Breast epithelium (tissue), 4 donors: ENCODE results near the gene SLC38A9. TPM values are rescaled to one million over a fixed set of nuclear protein-coding genes. Genes with fewer than 3 reads are reported as not detected.
A peak's percentile ranks its signal among the peaks of the same experiment; 100 is the strongest.
"Not testable (repeated sequence)": the region's sequence is repeated elsewhere in the genome, so short reads cannot be mapped to it uniquely, and the experiment has no call there.

Experiments used
- DNase-seq, 2 donors: peaks; one replicate each; pipeline ENCODE4 v3.0.0-alpha.2; 2019; ENCODE audit warnings: low spot score in 2 of 2
- H3K27ac ChIP-seq, 2 donors: fragments of 200-600 bp; sonication (generic) in 1 of 2; one replicate each; pipeline ENCODE4 v1.5.1; 2016 to 2019; ENCODE audit warnings: mild to moderate bottlenecking in 1 of 2
- H3K27me3 ChIP-seq, 2 donors: fragments of 200-600 bp; sonication (generic) in 1 of 2; one replicate each; pipeline versions ENCODE4 v1.5.1 to v1.6.0; 2017 to 2019; ENCODE audit warnings: control low read depth in 1 of 2, mild to moderate bottlenecking in 1 of 2
- H3K36me3 ChIP-seq: fragments of 200-600 bp; one replicate; pipeline ENCODE4 v1.5.1; 2019
- H3K4me1 ChIP-seq, 2 donors: fragments of 200-600 bp; sonication (generic); one replicate each; pipeline ENCODE4 v1.5.1; 2016 to 2019; ENCODE audit warnings: control low read depth in 1 of 2
- H3K4me3 ChIP-seq, 3 donors: fragments of 200-600 bp; sonication (generic); 1 replicate in 2 of 3; 2 replicates in 1 of 3; pipeline ENCODE4 v1.5.1; 2016 to 2019; ENCODE audit warnings: mild to moderate bottlenecking in 3 of 3, moderate library complexity in 2 of 3
- H3K9me3 ChIP-seq, 2 donors: fragments of 200-600 bp; sonication (generic) in 1 of 2; one replicate each; pipeline ENCODE4 v1.5.1; 2016 to 2019; ENCODE audit warnings: control low read depth in 1 of 2
- POLR2A ChIP-seq: fragments of 450-650 bp; IDR thresholded peaks from one replicate; pipeline ENCODE4 v1.6.1; 2016; ENCODE audit warnings: antibody characterized with exemption, mild to moderate bottlenecking, moderate library complexity
- POLR2AphosphoS5 ChIP-seq, 3 donors: sonication (generic); formaldehyde crosslinking; IDR thresholded peaks; one replicate each; pipeline ENCODE4 v1.6.1; 2017; ENCODE audit warnings: antibody characterized with exemption in 3 of 3
- intact Hi-C: fragments of 100-400 bp; cut with DNase I; formaldehyde crosslinking; loops from one replicate; pipeline ENCODE4 v1.15.1; 2023; ENCODE audit warnings: low total_unique reads
- total RNA-seq, 3 donors: library from RNA; depleted of rRNA; stranded (reverse); fragments of >200 nt; gene quantifications; one replicate each; pipeline ENCODE4 v1.1.0, GENCODE V29; 2016
- TF ChIP-seq, protein P1 (sequence below), 3 donors: fragments of 450-650 bp; IDR thresholded peaks; one replicate each; pipeline ENCODE4 v1.5.1; 2016 to 2017; ENCODE audit warnings: antibody characterized with exemption in 3 of 3, mild to moderate bottlenecking in 3 of 3, moderate library complexity in 3 of 3

The SLC38A9 gene
- total RNA-seq, 3 donors from 2014 or later, result 25.2 to 35.1 (median 28.6) TPM

DNA sequence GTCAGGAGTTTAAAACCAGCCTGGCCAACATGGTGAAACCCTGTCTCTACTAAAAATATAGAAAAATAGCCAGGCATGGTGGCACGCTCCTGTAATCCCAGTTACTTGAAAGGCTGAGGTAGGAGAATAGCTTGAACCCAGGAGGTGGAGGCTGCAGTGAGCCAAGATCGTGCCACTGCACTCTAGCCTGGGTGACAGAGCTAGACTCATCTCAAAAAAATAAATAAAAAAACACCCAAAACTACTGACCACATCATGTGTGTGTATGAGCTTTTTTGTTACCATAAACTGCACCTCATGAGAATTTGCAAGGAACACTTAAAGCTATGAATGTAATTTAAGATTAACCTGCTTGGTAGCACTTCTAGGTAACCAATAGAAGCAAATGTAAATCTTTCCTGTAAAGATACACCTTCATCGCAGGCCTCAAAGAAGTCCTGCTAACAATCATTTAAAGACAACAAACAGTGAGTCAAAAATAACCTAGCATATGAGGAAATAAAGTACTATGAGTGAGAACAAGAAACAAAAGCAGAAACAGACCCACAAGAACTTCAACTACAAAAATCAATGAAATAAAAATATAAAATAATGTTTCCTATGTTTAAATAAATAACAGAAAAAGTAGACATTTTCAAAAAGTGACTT, 13.0 kb downstream of the SLC38A9 start:
- H3K36me3 ChIP-seq, result no peaks in the 10 kb centered on the region
- no peaks in the 10 kb centered on the region for H3K27me3 ChIP-seq
- H3K4me3 ChIP-seq, result no peak overlapping the region
- H3K4me1 ChIP-seq, result no peaks in the 10 kb centered on the region
- TF ChIP-seq, protein P1, sequence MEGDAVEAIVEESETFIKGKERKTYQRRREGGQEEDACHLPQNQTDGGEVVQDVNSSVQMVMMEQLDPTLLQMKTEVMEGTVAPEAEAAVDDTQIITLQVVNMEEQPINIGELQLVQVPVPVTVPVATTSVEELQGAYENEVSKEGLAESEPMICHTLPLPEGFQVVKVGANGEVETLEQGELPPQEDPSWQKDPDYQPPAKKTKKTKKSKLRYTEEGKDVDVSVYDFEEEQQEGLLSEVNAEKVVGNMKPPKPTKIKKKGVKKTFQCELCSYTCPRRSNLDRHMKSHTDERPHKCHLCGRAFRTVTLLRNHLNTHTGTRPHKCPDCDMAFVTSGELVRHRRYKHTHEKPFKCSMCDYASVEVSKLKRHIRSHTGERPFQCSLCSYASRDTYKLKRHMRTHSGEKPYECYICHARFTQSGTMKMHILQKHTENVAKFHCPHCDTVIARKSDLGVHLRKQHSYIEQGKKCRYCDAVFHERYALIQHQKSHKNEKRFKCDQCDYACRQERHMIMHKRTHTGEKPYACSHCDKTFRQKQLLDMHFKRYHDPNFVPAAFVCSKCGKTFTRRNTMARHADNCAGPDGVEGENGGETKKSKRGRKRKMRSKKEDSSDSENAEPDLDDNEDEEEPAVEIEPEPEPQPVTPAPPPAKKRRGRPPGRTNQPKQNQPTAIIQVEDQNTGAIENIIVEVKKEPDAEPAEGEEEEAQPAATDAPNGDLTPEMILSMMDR (IDR thresholded peaks at IDR 0.05), result no peak
- TF ChIP-seq POLR2AphosphoS5 (IDR thresholded peaks at IDR 0.05) (no peak), POLR2A (no peak)
- intact Hi-C loops, result loop anchor here (10.0 kb wide), 1 partner anchor 524 kb away; the partner anchor contains the start of gene CDC20B
- H3K9me3 ChIP-seq, result no peaks in the 10 kb centered on the region
- DNase-seq, result no peak
- H3K27ac ChIP-seq, result no peak overlapping the region

DNA sequence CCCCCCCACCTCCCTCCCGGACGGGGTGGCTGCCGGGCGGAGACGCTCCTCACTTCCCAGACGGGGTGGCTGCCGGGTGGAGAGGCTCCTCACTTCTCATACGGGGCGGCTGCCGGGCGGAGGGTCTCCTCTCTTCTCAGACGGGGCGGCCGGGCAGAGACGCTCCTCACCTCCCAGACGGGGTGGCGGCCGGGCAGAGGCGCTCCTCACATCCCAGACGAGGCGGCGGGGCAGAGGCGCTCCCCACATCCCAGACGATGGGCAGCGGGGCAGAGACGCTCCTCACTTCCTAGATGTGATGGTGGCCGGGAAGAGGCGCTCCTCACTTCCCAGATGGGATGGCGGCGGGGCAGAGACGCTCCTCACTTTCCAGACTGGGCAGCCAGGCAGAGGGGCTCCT, 15.4 kb downstream of the SLC38A9 start:
- H3K4me1 ChIP-seq, DNase-seq, H3K4me3 ChIP-seq, H3K36me3 ChIP-seq, H3K27me3 ChIP-seq, H3K27ac ChIP-seq, H3K9me3 ChIP-seq: not testable (repeated sequence)
- intact Hi-C loops, result loop anchor here (10.0 kb wide), 1 partner anchor 522 kb away; the partner anchor contains the start of gene CDC20B

DNA sequence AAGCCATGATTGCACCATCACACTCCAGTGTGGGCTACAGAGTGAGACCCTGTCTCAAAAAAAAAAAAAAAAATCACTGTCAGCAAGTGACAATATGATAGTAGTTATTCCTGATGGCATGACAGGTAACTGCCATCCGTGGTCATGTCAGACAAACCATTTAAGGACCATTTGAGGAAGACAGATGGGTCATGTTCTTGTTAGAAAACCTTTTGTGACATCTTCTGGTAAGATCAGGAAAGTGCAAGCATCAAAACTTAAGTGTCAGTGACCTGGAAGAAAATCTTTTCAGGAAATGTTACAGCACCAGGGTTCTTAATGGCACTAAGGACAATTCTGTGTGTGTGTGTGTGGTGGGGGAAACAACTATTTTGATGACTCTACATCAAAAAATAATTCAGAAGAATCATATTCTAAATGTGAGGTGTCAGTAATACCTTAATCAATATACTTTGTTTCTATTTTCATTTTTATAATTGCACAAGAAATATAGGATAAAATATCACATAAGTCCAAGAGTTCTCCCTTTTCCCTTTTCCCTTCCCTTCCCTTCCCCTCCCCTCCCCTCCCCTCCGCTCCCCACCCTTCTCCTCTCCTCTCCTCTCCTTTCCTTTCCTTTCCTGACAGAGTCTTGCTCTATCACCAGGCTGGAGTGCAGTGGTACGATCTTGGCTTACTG, 17.8 kb downstream of the SLC38A9 start:
- Histone ChIP-seq H3K36me3 (no peaks in the 10 kb centered on the region), H3K9me3 (no peaks in the 10 kb centered on the region), H3K4me1 (peaks cover 0 to 5% of the 10 kb centered on the region in 2 donors), H3K27me3 (no peaks in the 10 kb centered on the region), H3K4me3 (no peak overlapping the region), H3K27ac (no peak overlapping the region)
- no peak for DNase-seq
- intact Hi-C loops, result loop anchor here (10.0 kb wide), 1 partner anchor 519 kb away; the partner anchor contains the start of gene CDC20B
- TF ChIP-seq, protein P1 (IDR thresholded peaks at IDR 0.05), result peak in 2 of 3 donors; percentile 31 to 34
- TF ChIP-seq POLR2AphosphoS5 (IDR thresholded peaks at IDR 0.05), result no peak
- no peak for TF ChIP-seq POLR2A

DNA sequence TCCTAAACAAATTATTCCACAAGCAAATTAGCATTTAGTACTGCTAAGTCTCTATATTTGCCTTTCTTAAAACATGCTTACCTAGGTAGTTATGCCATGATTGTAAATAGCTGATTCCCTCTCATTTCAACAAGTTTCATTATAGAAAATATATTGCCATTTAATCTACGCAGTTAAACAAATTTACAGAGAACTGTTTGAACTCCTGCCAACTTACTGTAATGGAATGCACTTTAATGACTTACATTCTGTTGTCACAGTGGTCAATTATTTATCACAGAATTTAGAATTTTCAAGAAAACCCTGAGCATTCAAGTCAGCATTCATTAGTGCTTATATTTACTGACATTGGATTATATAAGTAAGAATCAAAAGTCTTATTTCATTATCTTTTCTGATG, 19.6 kb downstream of the SLC38A9 start:
- no peak for DNase-seq
- Histone ChIP-seq H3K4me3 (no peak overlapping the region), H3K9me3 (no peaks in the 10 kb centered on the region), H3K27ac (no peak overlapping the region), H3K4me1 (peaks cover 0 to 5% of the 10 kb centered on the region in 2 donors), H3K27me3 (no peaks in the 10 kb centered on the region), H3K36me3 (no peaks in the 10 kb centered on the region)
- TF ChIP-seq POLR2A, result no peak
- TF ChIP-seq, protein P1 (IDR thresholded peaks at IDR 0.05), result no peak
- TF ChIP-seq POLR2AphosphoS5 (IDR thresholded peaks at IDR 0.05), result no peak
- intact Hi-C loops, result loop anchor here (10.0 kb wide), 1 partner anchor 518 kb away; the partner anchor contains the start of gene CDC20B

DNA sequence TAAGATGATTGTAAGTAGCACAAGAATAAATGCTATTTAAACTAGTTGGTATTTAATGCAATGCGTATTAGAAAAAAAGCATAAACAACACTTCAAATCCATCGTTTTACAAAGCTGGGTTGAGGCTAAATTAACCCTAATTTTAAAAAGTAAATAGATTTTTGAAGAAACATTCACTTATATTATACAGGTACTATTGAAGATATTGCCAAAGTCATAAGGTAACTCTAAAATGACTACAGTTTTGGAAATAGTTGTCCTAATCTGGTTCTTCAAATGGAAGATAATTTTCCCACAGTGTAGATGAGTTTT, 20.1 kb downstream of the SLC38A9 start:
- H3K27ac ChIP-seq, result no peak overlapping the region

More for the DNA sequence above, 20.1 kb downstream of the SLC38A9 start:
- intact Hi-C loops, result loop anchor here (10.0 kb wide), 1 partner anchor 517 kb away; the partner anchor contains the start of gene CDC20B
- H3K9me3 ChIP-seq, result no peaks in the 10 kb centered on the region
- DNase-seq, result no peak
- no peaks in the 10 kb centered on the region for H3K27me3 ChIP-seq
- H3K4me3 ChIP-seq, result no peak overlapping the region
- peaks cover 0 to 5% of the 10 kb centered on the region in 2 donors for H3K4me1 ChIP-seq
- TF ChIP-seq POLR2AphosphoS5 (IDR thresholded peaks at IDR 0.05) (no peak), POLR2A (no peak)
- TF ChIP-seq, protein P1 (IDR thresholded peaks at IDR 0.05), result no peak
- H3K36me3 ChIP-seq, result no peaks in the 10 kb centered on the region
